ENCODE results near the gene TLE1. TPM values are rescaled to one million over a fixed set of nuclear protein-coding genes. Genes with fewer than 3 reads are reported as not detected.

Gene TLE1
- total RNA-seq, 1 experiment from 2014 or later, result 17.3 TPM

GRCh38 chr9:81652058-81652687, 37.2 kb downstream of the TLE1 start (continued):
- TF ChIP-seq ZBTB33 (IDR thresholded peaks at IDR 0.05; ENCODE audit: extremely low read depth, insufficient replicate concordance, low read length) (no peak), MAX (IDR thresholded peaks at IDR 0.05) (no peak), POLR2AphosphoS5 (IDR thresholded peaks at IDR 0.05; ENCODE audit: low read depth, low read length) (no peak), SP1 (IDR thresholded peaks at IDR 0.05; ENCODE audit: low read depth) (no peak), YY1 (IDR thresholded peaks at IDR 0.05; ENCODE audit: extremely low read depth, insufficient replicate concordance, low read depth, low read length) (no peak), RAD21 (IDR thresholded peaks at IDR 0.05; ENCODE audit: low read depth) (no peak), ZNF274 (IDR thresholded peaks at IDR 0.05; ENCODE audit: low read depth, low read length) (no peak), EGR1 (IDR thresholded peaks at IDR 0.05; ENCODE audit: low read depth) (no peak)

GRCh38 chr9:81650586-81651515, 38.5 kb downstream of the TLE1 start:
- H3K9me2 ChIP-seq (ENCODE audit: insufficient read depth), result no peaks in the 10 kb centered on the region
- ChIA-PET POLR2A (no interaction called here), RAD21 (ENCODE audit: low non-redundant PET in 1 of 2, low total read pairs in 2 of 2, uncharacterized antibody in 2 of 2, unreplicated experiment in 2 of 2) (no interaction called here), CTCF (no interaction called here)
- no peak overlapping the region for H3K9ac ChIP-seq (ENCODE audit: low read length)
- no peaks in the 10 kb centered on the region for H3K9me3 ChIP-seq (ENCODE audit: control insufficient read depth in 1 of 2, insufficient read depth in 1 of 2, low read depth in 1 of 2, low read length in 2 of 2)
- H3K79me2 ChIP-seq (ENCODE audit: insufficient read depth, low read length), result no peaks in the 10 kb centered on the region; the same call in 1 of the 2 replicates
- intact Hi-C loops (cut with micrococcal nuclease), result no loop called here
- no peak for ATAC-seq
- no peaks in the 10 kb centered on the region for H3K27me3 ChIP-seq (ENCODE audit: insufficient read depth, low read length)
- no peak for DNase-seq (ENCODE audit: low read depth, low spot score)
- no peak overlapping the region for H2AFZ ChIP-seq (ENCODE audit: low read depth, low read length, poor library complexity, severe bottlenecking)
- H3K27ac ChIP-seq (ENCODE audit: low read depth, low read length), result no peak overlapping the region
- BruUV-seq (replicated peaks), result no TSS peak
- no peaks in the 10 kb centered on the region for H3K4me1 ChIP-seq (ENCODE audit: control insufficient read depth in 1 of 2, insufficient read depth in 2 of 2, low read length in 2 of 2)
- no peaks in the 10 kb centered on the region; the same call in 1 of the 2 replicates for H4K20me1 ChIP-seq (ENCODE audit: insufficient read depth)
- H3K36me3 ChIP-seq (ENCODE audit: control insufficient read depth in 1 of 2, insufficient read depth in 2 of 2, low read length in 2 of 2), result peaks cover 0 to 6% of the 10 kb centered on the region in 2 experiments; a peak in 3 of 4 replicates
- H3K4me2 ChIP-seq (ENCODE audit: low read length), result no peak overlapping the region
- no peak for TF ChIP-seq RAD21 (IDR thresholded peaks at IDR 0.05; ENCODE audit: low read depth)
- no peak overlapping the region for H3K4me3 ChIP-seq (replicated peaks in 1 of 2; ENCODE audit: low read depth in 1 of 2, low read length in 2 of 2)

All from HCT116 (cell line).